ENCODE measurements around the gene TRPM8.
A peak's percentile ranks its signal among the peaks of the same experiment; 100 is the strongest.
"Not testable (repeated sequence)": the region's sequence is repeated elsewhere in the genome, so short reads cannot be mapped to it uniquely, and the experiment has no call there.

The TRPM8 gene

GRCh38 chr2:233917116-233917515 is at the start of gene TRPM8:
Gene TRPM8 (plus strand): TSS chr2:233917373. CDS start chr2:233926538, 9,165 bp downstream.
- in situ Hi-C loops (cut with MboI; ENCODE audit: low pct_unique_long_range_greater_than_20kb, low sequenced_read_pairs) = no loop called here

GRCh38 chr2:233867993-233868532 is 49.1 kb upstream of the TRPM8 start, which contains the start of gene MSL3B:
Gene MSL3B (minus strand): TSS chr2:233868386.
- no peak for DNase-seq
- in situ Hi-C loops (cut with MboI; ENCODE audit: low pct_unique_long_range_greater_than_20kb, low sequenced_read_pairs) = no loop called here

More at GRCh38 chr2:233917116-233917515, at the start of gene TRPM8:
- DNase-seq = no peak

GRCh38 chr2:233871432-233871831 is 45.7 kb upstream of the TRPM8 start:
- no peak for DNase-seq
- in situ Hi-C loops (cut with MboI; ENCODE audit: low pct_unique_long_range_greater_than_20kb, low sequenced_read_pairs) = no loop called here

- in situ Hi-C loops (cut with MboI; ENCODE audit: low pct_unique_long_range_greater_than_20kb, low sequenced_read_pairs) = not testable (repeated sequence)
- DNase-seq = peak; percentile 71
These were observed 45.0 kb upstream of the TRPM8 start for GRCh38 chr2:233872125-233872524.

GRCh38 chr2:233882353-233882752 is 34.8 kb upstream of the TRPM8 start:
- DNase-seq = no peak
- in situ Hi-C loops (cut with MboI; ENCODE audit: low pct_unique_long_range_greater_than_20kb, low sequenced_read_pairs) = no loop called here

- in situ Hi-C loops (cut with MboI; ENCODE audit: low pct_unique_long_range_greater_than_20kb, low sequenced_read_pairs) = no loop called here
- no peak for DNase-seq
These were observed 24.4 kb upstream of the TRPM8 start for GRCh38 chr2:233892793-233893192.

- in situ Hi-C loops (cut with MboI; ENCODE audit: low pct_unique_long_range_greater_than_20kb, low sequenced_read_pairs) = not testable (repeated sequence)
These were observed 20.9 kb upstream of the TRPM8 start for GRCh38 chr2:233896253-233896652.

GRCh38 chr2:233901367-233901766 is 15.8 kb upstream of the TRPM8 start:
- in situ Hi-C loops (cut with MboI; ENCODE audit: low pct_unique_long_range_greater_than_20kb, low sequenced_read_pairs) = no loop called here
- no peak for DNase-seq

More at GRCh38 chr2:233896253-233896652, 20.9 kb upstream of the TRPM8 start:
- not testable (repeated sequence) for DNase-seq

- in situ Hi-C loops (cut with MboI; ENCODE audit: low pct_unique_long_range_greater_than_20kb, low sequenced_read_pairs) = no loop called here
- no peak for DNase-seq
These were observed 15.3 kb upstream of the TRPM8 start for GRCh38 chr2:233901884-233902283.

- in situ Hi-C loops (cut with MboI; ENCODE audit: low pct_unique_long_range_greater_than_20kb, low sequenced_read_pairs) = no loop called here
- no peak for DNase-seq
These were observed 11.2 kb upstream of the TRPM8 start for GRCh38 chr2:233905945-233906344.

- in situ Hi-C loops (cut with MboI; ENCODE audit: low pct_unique_long_range_greater_than_20kb, low sequenced_read_pairs) = no loop called here
- DNase-seq = no peak
These were observed 9.5 kb upstream of the TRPM8 start for GRCh38 chr2:233907627-233908026.

GRCh38 chr2:233912691-233913423 is 4.3 kb upstream of the TRPM8 start:
- in situ Hi-C loops (cut with MboI; ENCODE audit: low pct_unique_long_range_greater_than_20kb, low sequenced_read_pairs) = no loop called here
- peak; percentile 28 for DNase-seq

GRCh38 chr2:233915128-233915527 is 2.0 kb upstream of the TRPM8 start:
- DNase-seq = no peak
- in situ Hi-C loops (cut with MboI; ENCODE audit: low pct_unique_long_range_greater_than_20kb, low sequenced_read_pairs) = no loop called here

GRCh38 chr2:233919319-233919718 is 2.1 kb downstream of the TRPM8 start:
- in situ Hi-C loops (cut with MboI; ENCODE audit: low pct_unique_long_range_greater_than_20kb, low sequenced_read_pairs) = no loop called here
- DNase-seq = no peak

- no peak for DNase-seq
- in situ Hi-C loops (cut with MboI; ENCODE audit: low pct_unique_long_range_greater_than_20kb, low sequenced_read_pairs) = no loop called here
These were observed 2.8 kb downstream of the TRPM8 start for GRCh38 chr2:233919938-233920337.

GRCh38 chr2:233922471-233922870 is 5.3 kb downstream of the TRPM8 start:
- in situ Hi-C loops (cut with MboI; ENCODE audit: low pct_unique_long_range_greater_than_20kb, low sequenced_read_pairs) = no loop called here
- DNase-seq = no peak

- in situ Hi-C loops (cut with MboI; ENCODE audit: low pct_unique_long_range_greater_than_20kb, low sequenced_read_pairs) = no loop called here
These were observed 8.2 kb downstream of the TRPM8 start for GRCh38 chr2:233925402-233925801.

GRCh38 chr2:233926806-233927205 is 9.6 kb downstream of the TRPM8 start:
- DNase-seq = no peak
- in situ Hi-C loops (cut with MboI; ENCODE audit: low pct_unique_long_range_greater_than_20kb, low sequenced_read_pairs) = no loop called here

More at GRCh38 chr2:233925402-233925801, 8.2 kb downstream of the TRPM8 start:
- DNase-seq = no peak

GRCh38 chr2:233928594-233929351 is 11.6 kb downstream of the TRPM8 start:
- in situ Hi-C loops (cut with MboI; ENCODE audit: low pct_unique_long_range_greater_than_20kb, low sequenced_read_pairs) = no loop called here

More at GRCh38 chr2:233928594-233929351, 11.6 kb downstream of the TRPM8 start:
- DNase-seq = peak; percentile 39

Measured in KBM-7 (cell line).